A549 treated with AZD9567 at 1 μM for 4 hours (cell line): Measurements from ENCODE around the gene WDPCP. TPM values are rescaled to one million over a fixed set of nuclear protein-coding genes. Genes with fewer than 3 reads are reported as not detected.

Experiments
- total RNA-seq: library from RNA; stranded (reverse); fragments of 200-300 nt; extraction: Qiagen RNA extraction; gene quantifications from 5 replicates; pipeline ENCODE4 v1.2.3, GENCODE V29; 2022; ENCODE audit not compliant: insufficient read depth

Gene WDPCP
- 3.0 to 4.3 TPM (median 3.8 TPM) in 5 replicates for total RNA-seq

GRCh38 chr2:63588385-63589147 is at the start of gene WDPCP, which contains the start of gene MDH1:
Gene WDPCP, minus strand, starts transcription at chr2:63588477. Its CDS starts 206 bp downstream, at chr2:63588271.
Gene MDH1, plus strand, starts transcription at chr2:63588963. Its CDS starts 81 bp downstream, at chr2:63589044.

Other genes starting within 250 kb of the WDPCP start
- gene MDH1, start 486 bp upstream of the WDPCP start, total RNA-seq, result 258 to 285 TPM (median 262 TPM) in 5 replicates